KMS-11 (cell line): Measurements from ENCODE around the gene PDE6G.
"Not testable (repeated sequence)": the region's sequence is repeated elsewhere in the genome, so short reads cannot be mapped to it uniquely, and the experiment has no call there.

ENCODE experiments used
- H2AFZ ChIP-seq: fragments of 200-600 bp; sonication (generic); 2 replicates; pipeline ENCODE4 v1.6.1; 2016; ENCODE audit warnings: antibody characterized with exemption, mixed run types, low read depth
- H3K27ac ChIP-seq: fragments of 200-600 bp; sonication (generic); 2 replicates; pipeline ENCODE4 v1.6.1; 2016; ENCODE audit warnings: mild to moderate bottlenecking, mixed run types
- H3K27me3 ChIP-seq: fragments of 200-600 bp; sonication (generic); 2 replicates; pipeline ENCODE4 v1.6.1; 2017; ENCODE audit warnings: mild to moderate bottlenecking, low read depth, mixed run types, moderate library complexity; ENCODE audit not compliant: insufficient read depth
- H3K36me3 ChIP-seq: fragments of 200-600 bp; sonication (generic); 2 replicates; pipeline ENCODE4 v1.6.1; 2017; ENCODE audit warnings: mild to moderate bottlenecking, mixed run types; ENCODE audit not compliant: insufficient read depth
- H3K4me1 ChIP-seq: fragments of 200-600 bp; sonication (generic); 2 replicates; pipeline ENCODE4 v1.6.1; 2016; ENCODE audit warnings: mild to moderate bottlenecking, low read depth, mixed run types; ENCODE audit not compliant: poor library complexity, severe bottlenecking
- H3K4me2 ChIP-seq: fragments of 200-600 bp; sonication (generic); 2 replicates; pipeline ENCODE4 v1.7.0; 2016; ENCODE audit warnings: mild to moderate bottlenecking, mixed run types
- H3K4me3 ChIP-seq: fragments of 200-600 bp; sonication (generic); IDR thresholded peaks from 2 replicates; pipeline ENCODE4 v1.6.1; 2017; ENCODE audit warnings: low read depth, low read length, mixed read lengths; ENCODE audit not compliant: insufficient read depth
- H3K79me2 ChIP-seq: fragments of 200-600 bp; sonication (generic); 2 replicates; pipeline ENCODE4 v1.6.1; 2016; ENCODE audit warnings: low read depth, mixed run types; ENCODE audit not compliant: insufficient read depth
- H3K9ac ChIP-seq: fragments of 200-600 bp; sonication (generic); 2 replicates; pipeline ENCODE4 v1.6.1; 2016; ENCODE audit warnings: mild to moderate bottlenecking, mixed run types
- H4K20me1 ChIP-seq: fragments of 200-600 bp; sonication (generic); 2 replicates; pipeline ENCODE4 v1.6.1; 2016; ENCODE audit warnings: mild to moderate bottlenecking, mixed run types; ENCODE audit not compliant: insufficient read depth
- CTCF ChIP-seq: fragments of 200-600 bp; sonication (generic); conservative IDR thresholded peaks from 2 replicates; pipeline ENCODE4 v1.6.1; 2017; ENCODE audit warnings: low read depth, mild to moderate bottlenecking, antibody characterized with exemption, low read length, moderate library complexity, mixed read lengths

Gene PDE6G

DNA sequence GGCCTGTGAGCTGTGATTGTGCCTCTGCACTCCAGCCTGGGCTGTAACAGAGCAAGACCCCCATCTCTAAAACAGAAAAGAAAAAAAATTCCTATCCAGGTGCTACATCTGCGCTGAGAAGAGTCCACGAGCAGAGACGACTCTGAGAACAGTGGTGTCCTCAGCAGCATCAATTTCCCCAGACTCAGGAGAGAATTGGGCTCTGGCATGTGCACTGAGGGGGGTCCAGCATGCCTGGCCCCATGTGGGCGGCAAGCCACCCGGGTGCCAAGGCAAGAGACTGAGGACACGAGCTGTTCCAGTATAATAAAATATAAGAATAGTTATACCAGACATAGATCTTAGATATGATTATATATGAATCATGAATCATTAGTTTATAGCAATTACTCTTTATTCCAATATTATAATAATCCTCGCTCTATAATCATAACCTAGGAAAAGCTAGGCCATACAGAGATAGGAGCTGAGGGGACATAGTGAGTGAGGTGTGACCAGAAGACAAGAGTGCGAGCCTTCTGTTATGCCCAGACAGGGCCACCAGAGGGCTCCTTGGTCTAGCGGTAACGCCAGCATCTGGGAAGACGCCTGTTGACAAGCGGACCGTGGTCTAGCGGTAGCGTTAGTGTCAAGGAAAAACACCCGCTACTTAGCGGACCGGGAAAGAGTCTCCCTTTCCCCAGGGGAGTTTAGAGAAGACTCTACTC lies 19.3 kb upstream of the PDE6G start:
- H4K20me1 ChIP-seq, H3K79me2 ChIP-seq, H3K36me3 ChIP-seq, H3K4me3 ChIP-seq, H3K4me1 ChIP-seq, H3K9ac ChIP-seq, H2AFZ ChIP-seq, H3K27ac ChIP-seq, H3K4me2 ChIP-seq, H3K27me3 ChIP-seq: not testable (repeated sequence)
- TF ChIP-seq CTCF: peak; percentile 52

DNA sequence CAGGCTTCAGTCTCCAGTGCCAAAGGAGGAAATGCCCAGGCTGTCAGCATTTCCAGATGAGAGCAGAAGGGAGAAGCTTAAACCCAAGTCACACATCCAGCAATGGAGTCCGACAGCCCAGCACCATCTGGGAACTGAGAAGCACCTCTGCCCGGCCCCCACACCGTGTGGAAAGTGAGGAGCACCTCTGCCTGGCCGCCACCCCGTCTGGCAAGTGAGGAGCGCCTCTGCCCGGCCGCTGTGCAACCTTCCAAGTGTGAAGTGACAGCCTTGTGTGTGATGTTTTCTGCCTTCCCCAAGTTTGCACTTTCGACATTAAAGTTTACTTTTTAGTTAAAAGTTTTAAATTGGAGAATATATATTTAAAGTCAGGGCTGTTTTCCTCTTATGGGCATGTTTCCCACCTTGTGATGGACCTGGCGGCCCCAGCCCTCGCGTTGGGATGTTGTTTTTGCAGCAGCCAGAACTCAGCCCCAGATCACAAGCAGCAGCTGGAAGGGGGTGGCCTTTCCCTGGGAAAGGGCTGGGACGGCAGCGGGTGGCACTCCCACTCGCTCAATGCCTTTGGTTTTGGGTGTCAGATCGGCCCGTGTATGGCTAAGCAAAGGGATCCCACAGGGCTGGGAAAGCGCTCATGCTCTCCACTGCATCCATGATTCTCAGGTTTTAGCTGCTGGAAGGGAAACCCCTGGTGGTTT lies 17.4 kb upstream of the PDE6G start:
- Histone ChIP-seq H4K20me1 (no peaks in the 10 kb centered on the region), H3K9ac (no peak overlapping the region), H3K27me3 (no peaks in the 10 kb centered on the region), H3K79me2 (peaks cover 6% of the 10 kb centered on the region), H3K4me2 (no peak overlapping the region), H3K36me3 (peaks cover 5% of the 10 kb centered on the region; the same call in 1 of the 2 replicates), H3K27ac (no peak overlapping the region), H3K4me1 (no peaks in the 10 kb centered on the region), H3K4me3 (no peak overlapping the region), H2AFZ (no peak overlapping the region)
- no peak for TF ChIP-seq CTCF

DNA sequence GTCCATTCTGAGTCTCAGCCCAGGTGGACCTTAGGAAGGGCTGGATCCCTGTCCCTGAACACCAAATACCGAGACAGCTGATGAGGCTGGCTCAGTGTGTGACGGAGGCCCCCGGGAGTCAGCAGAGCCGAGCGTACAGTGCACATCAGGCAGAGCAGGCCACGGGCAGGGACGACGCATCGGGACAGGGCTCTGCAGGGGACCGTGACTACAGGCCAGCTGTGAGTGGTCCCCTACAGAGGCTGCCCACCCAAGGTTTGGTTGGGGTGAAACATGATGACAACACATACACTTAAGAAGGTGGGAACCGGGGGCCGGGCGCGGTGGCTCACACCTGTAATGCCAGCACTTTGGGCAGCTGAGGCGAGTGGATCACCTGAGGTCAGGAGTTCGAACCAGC lies 16.6 kb upstream of the PDE6G start:
- H3K36me3 ChIP-seq: peaks cover 5% of the 10 kb centered on the region; the same call in 1 of the 2 replicates
- H3K4me1 ChIP-seq: peaks cover 7% of the 10 kb centered on the region
- no peaks in the 10 kb centered on the region for H3K27me3 ChIP-seq
- H3K9ac ChIP-seq: no peak overlapping the region
- no peak overlapping the region for H3K4me2 ChIP-seq
- H3K79me2 ChIP-seq: peaks cover 14% of the 10 kb centered on the region
- H4K20me1 ChIP-seq: no peaks in the 10 kb centered on the region
- H2AFZ ChIP-seq: no peak overlapping the region
- no peak for TF ChIP-seq CTCF
- no peak overlapping the region for H3K4me3 ChIP-seq
- H3K27ac ChIP-seq: no peak overlapping the region

GRCh38 chr17:81672504-81672903 lies 16.2 kb upstream of the PDE6G start:
- Histone ChIP-seq H3K9ac (no peak overlapping the region), H3K79me2 (peaks cover 18% of the 10 kb centered on the region)

More at GRCh38 chr17:81672504-81672903, 16.2 kb upstream of the PDE6G start:
- Histone ChIP-seq H2AFZ (no peak overlapping the region), H4K20me1 (no peaks in the 10 kb centered on the region), H3K4me1 (peaks cover 11% of the 10 kb centered on the region), H3K4me2 (no peak overlapping the region), H3K36me3 (peaks cover 5% of the 10 kb centered on the region; the same call in 1 of the 2 replicates), H3K27me3 (no peaks in the 10 kb centered on the region), H3K27ac (no peak overlapping the region), H3K4me3 (no peak overlapping the region)
- no peak for TF ChIP-seq CTCF
